DOHH2 (cell line): ENCODE data around the gene AK9.

ENCODE experiments used
- H3F3A ChIP-seq: fragments of 200-600 bp; sonication (generic), shearing (Covaris generic); 2 replicates; pipeline ENCODE4 v1.6.0; 2016; ENCODE audit warnings: antibody characterized with exemption, mild to moderate bottlenecking; ENCODE audit not compliant: control insufficient read depth, insufficient read depth
- H3K27ac ChIP-seq: fragments of 200-600 bp; sonication (generic); 2 replicates; pipeline ENCODE4 v1.5.1; 2014; ENCODE audit warnings: low read depth, mild to moderate bottlenecking, low read length, moderate library complexity
- H3K27me3 ChIP-seq: fragments of 200-600 bp; sonication (generic); 2 replicates; pipeline ENCODE4 v1.6.1; 2014; ENCODE audit warnings: mild to moderate bottlenecking, low read length, mixed read lengths; ENCODE audit not compliant: control insufficient read depth
- H3K36me3 ChIP-seq: fragments of 200-600 bp; sonication (generic); 2 replicates; pipeline ENCODE4 v1.6.1; 2014; ENCODE audit warnings: mild to moderate bottlenecking, low read length, moderate library complexity, mixed read lengths; ENCODE audit not compliant: control insufficient read depth
- H3K4me1 ChIP-seq: fragments of 200-600 bp; sonication (generic); 2 replicates; pipeline ENCODE4 v1.6.1; 2014; ENCODE audit warnings: mild to moderate bottlenecking, low read length, mixed read lengths; ENCODE audit not compliant: control insufficient read depth
- H3K4me2 ChIP-seq: fragments of 200-600 bp; sonication (generic); 2 replicates; pipeline ENCODE4 v1.6.0; 2014; ENCODE audit warnings: mild to moderate bottlenecking, low read length, moderate library complexity
- H3K4me3 ChIP-seq: fragments of 200-600 bp; sonication (generic); 2 replicates; pipeline ENCODE4 v1.5.1; 2014; ENCODE audit warnings: mild to moderate bottlenecking, low read length, mixed read lengths
- H3K79me2 ChIP-seq: fragments of 200-600 bp; sonication (generic); 2 replicates; pipeline ENCODE4 v1.6.1; 2014; ENCODE audit warnings: mild to moderate bottlenecking, low read length, mixed read lengths; ENCODE audit not compliant: control insufficient read depth
- H3K9me2 ChIP-seq: fragments of 200-600 bp; sonication (generic); replicated peaks from 2 replicates; pipeline ENCODE4 v1.6.1; 2014; ENCODE audit warnings: mild to moderate bottlenecking, low read length, mixed read lengths; ENCODE audit not compliant: control insufficient read depth
- H3K9me3 ChIP-seq: fragments of 200-600 bp; sonication (generic); 2 replicates; pipeline ENCODE4 v1.6.1; 2014; ENCODE audit warnings: antibody characterized with exemption, low read length, mixed read lengths; ENCODE audit not compliant: control insufficient read depth, insufficient read depth
- H4K20me1 ChIP-seq: fragments of 200-600 bp; sonication (generic); 2 replicates; pipeline ENCODE4 v1.6.0; 2014; ENCODE audit warnings: low read depth, mild to moderate bottlenecking, antibody characterized with exemption, low read length, moderate library complexity; ENCODE audit not compliant: control insufficient read depth, insufficient read depth
- EZH2phosphoT487 ChIP-seq: fragments of 200-600 bp; sonication (generic); IDR thresholded peaks from 2 replicates; pipeline ENCODE4 v1.6.1; 2017; ENCODE audit warnings: borderline replicate concordance, mild to moderate bottlenecking, antibody characterized with exemption, low read length, moderate library complexity, mixed read lengths
- TF ChIP-seq, protein P1 (sequence below): fragments of 200-600 bp; sonication (generic); IDR thresholded peaks from one replicate; pipeline ENCODE4 v1.5.1; 2014; ENCODE audit warnings: antibody characterized with exemption, mild to moderate bottlenecking, low read depth, low read length; ENCODE audit not compliant: poor library complexity, severe bottlenecking

AK9 gene

DNA sequence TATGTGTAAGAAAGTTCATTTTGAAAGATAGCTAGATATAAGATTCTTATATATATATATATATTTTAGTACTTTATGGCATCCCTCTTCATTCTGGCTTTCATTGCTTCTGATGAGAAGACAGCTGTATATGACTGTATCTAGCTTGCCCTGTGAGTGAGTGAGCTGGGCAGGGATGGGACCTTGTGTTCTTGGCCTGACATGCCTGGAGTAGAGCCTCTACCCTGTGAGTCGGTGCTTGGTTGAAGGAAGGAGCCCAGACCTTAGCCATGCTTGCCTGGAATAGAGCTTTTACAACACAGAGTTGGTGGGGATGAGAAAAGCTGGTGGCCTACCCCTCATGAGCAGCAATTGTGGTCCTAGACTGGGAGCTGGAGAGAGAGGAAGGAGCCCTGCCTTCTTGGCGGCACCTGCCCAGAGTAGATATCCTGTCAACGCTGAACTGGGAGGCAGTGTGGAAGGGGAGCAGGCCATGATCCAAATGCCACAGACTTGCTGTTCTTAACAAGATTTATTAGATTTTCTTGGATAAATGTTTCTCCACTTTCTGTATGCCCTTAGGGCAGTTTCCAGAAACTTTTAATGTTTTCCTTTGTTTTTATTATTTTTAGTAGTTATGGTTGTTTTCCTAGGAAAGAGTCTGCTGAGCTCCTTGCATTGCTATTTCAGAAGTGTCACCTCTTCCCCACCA lies 31.7 kb upstream of the AK9 start:
- H3K4me3 ChIP-seq: no peak overlapping the region
- H3F3A ChIP-seq: no peaks in the 10 kb centered on the region
- no peaks in the 10 kb centered on the region for H4K20me1 ChIP-seq
- TF ChIP-seq, protein P1, sequence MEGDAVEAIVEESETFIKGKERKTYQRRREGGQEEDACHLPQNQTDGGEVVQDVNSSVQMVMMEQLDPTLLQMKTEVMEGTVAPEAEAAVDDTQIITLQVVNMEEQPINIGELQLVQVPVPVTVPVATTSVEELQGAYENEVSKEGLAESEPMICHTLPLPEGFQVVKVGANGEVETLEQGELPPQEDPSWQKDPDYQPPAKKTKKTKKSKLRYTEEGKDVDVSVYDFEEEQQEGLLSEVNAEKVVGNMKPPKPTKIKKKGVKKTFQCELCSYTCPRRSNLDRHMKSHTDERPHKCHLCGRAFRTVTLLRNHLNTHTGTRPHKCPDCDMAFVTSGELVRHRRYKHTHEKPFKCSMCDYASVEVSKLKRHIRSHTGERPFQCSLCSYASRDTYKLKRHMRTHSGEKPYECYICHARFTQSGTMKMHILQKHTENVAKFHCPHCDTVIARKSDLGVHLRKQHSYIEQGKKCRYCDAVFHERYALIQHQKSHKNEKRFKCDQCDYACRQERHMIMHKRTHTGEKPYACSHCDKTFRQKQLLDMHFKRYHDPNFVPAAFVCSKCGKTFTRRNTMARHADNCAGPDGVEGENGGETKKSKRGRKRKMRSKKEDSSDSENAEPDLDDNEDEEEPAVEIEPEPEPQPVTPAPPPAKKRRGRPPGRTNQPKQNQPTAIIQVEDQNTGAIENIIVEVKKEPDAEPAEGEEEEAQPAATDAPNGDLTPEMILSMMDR: no peak
- TF ChIP-seq EZH2phosphoT487: no peak
- no peaks in the 10 kb centered on the region for H3K9me2 ChIP-seq
- H3K36me3 ChIP-seq: no peaks in the 10 kb centered on the region
- H3K9me3 ChIP-seq: no peaks in the 10 kb centered on the region
- peaks cover 13% of the 10 kb centered on the region for H3K4me1 ChIP-seq
- no peaks in the 10 kb centered on the region for H3K27me3 ChIP-seq
- no peaks in the 10 kb centered on the region for H3K79me2 ChIP-seq
- H3K4me2 ChIP-seq: no peak overlapping the region
- no peak overlapping the region for H3K27ac ChIP-seq

DNA sequence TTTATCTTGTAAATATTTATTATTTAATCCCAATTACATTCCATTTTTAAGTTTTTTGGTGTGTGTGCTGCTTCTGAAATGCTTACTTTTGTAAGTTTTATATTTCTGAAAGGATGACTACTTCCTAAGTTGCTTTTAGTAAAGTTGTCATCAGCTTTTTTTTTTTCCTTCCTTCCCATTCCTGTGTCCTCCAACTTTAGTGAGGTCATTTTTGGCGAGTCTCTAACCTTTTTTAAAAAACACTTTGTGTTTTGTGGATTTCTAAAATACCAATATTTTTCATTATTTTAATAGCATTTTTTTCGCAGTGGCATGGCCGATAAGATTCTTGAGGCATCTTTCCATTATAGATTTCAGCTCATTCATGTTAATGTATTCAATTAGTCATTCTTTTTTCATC lies 31.0 kb upstream of the AK9 start:
- Histone ChIP-seq H3K4me2 (no peak overlapping the region), H4K20me1 (no peaks in the 10 kb centered on the region), H3F3A (no peaks in the 10 kb centered on the region), H3K9me3 (no peaks in the 10 kb centered on the region), H3K36me3 (no peaks in the 10 kb centered on the region), H3K79me2 (no peaks in the 10 kb centered on the region), H3K9me2 (no peaks in the 10 kb centered on the region), H3K4me1 (peaks cover 18% of the 10 kb centered on the region), H3K27me3 (no peaks in the 10 kb centered on the region), H3K4me3 (no peak overlapping the region), H3K27ac (no peak overlapping the region)
- TF ChIP-seq EZH2phosphoT487: no peak
- TF ChIP-seq, protein P1: no peak

DNA sequence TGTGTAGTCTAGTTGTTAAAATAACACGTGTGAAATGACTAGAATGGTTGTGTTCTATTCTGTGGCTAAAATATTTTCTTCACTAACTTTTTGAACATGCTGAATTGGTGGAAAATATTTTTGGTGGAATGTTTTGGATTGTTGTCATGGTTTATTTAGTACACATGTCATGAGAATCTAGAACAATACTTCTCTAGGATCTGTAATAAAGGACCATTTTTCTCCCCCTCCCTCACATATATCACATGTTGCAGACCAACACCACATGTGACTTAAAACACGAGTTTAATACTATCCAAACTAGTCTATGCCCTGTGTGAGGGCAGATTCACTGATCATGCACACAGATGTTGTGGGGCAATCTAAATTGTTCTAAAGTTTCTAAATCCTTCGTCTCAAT lies 29.3 kb upstream of the AK9 start:
- no peak for TF ChIP-seq EZH2phosphoT487
- TF ChIP-seq, protein P1: no peak

More for the DNA sequence above, 29.3 kb upstream of the AK9 start:
- Histone ChIP-seq H4K20me1 (no peaks in the 10 kb centered on the region), H3K9me3 (no peaks in the 10 kb centered on the region), H3K4me1 (peaks cover 18% of the 10 kb centered on the region), H3K9me2 (no peaks in the 10 kb centered on the region), H3K36me3 (no peaks in the 10 kb centered on the region), H3K79me2 (no peaks in the 10 kb centered on the region), H3K4me2 (no peak overlapping the region), H3K27ac (no peak overlapping the region), H3K4me3 (no peak overlapping the region), H3F3A (no peaks in the 10 kb centered on the region), H3K27me3 (no peaks in the 10 kb centered on the region)
